Lower leg skin (tissue), 3 donors: ENCODE measurements around the gene IL36G.

Experiments
- CTCF ChIP-seq, 3 donors: fragments of 450-650 bp; IDR thresholded peaks; one replicate each; pipeline ENCODE4 v1.5.1; 2016; ENCODE audit warnings: antibody characterized with exemption in 3 of 3, mild to moderate bottlenecking in 3 of 3, moderate library complexity in 2 of 3
- POLR2A ChIP-seq, 2 donors: fragments of 450-650 bp; IDR thresholded peaks; one replicate each; pipeline ENCODE4 v1.6.1; 2016 to 2017; ENCODE audit warnings: antibody characterized with exemption in 2 of 2, mild to moderate bottlenecking in 1 of 2, moderate library complexity in 1 of 2

GRCh38 chr2:112958428-112959108, 19.2 kb upstream of the IL36G start:
- no peak for TF ChIP-seq CTCF (IDR thresholded peaks at IDR 0.05)
- TF ChIP-seq POLR2A (IDR thresholded peaks at IDR 0.05), result no peak
